ENCODE data around the gene IFIT2.
"Not testable (repeated sequence)": the region's sequence is repeated elsewhere in the genome, so short reads cannot be mapped to it uniquely, and the experiment has no call there.

IFIT2 gene, protein sequence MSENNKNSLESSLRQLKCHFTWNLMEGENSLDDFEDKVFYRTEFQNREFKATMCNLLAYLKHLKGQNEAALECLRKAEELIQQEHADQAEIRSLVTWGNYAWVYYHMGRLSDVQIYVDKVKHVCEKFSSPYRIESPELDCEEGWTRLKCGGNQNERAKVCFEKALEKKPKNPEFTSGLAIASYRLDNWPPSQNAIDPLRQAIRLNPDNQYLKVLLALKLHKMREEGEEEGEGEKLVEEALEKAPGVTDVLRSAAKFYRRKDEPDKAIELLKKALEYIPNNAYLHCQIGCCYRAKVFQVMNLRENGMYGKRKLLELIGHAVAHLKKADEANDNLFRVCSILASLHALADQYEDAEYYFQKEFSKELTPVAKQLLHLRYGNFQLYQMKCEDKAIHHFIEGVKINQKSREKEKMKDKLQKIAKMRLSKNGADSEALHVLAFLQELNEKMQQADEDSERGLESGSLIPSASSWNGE

DNA sequence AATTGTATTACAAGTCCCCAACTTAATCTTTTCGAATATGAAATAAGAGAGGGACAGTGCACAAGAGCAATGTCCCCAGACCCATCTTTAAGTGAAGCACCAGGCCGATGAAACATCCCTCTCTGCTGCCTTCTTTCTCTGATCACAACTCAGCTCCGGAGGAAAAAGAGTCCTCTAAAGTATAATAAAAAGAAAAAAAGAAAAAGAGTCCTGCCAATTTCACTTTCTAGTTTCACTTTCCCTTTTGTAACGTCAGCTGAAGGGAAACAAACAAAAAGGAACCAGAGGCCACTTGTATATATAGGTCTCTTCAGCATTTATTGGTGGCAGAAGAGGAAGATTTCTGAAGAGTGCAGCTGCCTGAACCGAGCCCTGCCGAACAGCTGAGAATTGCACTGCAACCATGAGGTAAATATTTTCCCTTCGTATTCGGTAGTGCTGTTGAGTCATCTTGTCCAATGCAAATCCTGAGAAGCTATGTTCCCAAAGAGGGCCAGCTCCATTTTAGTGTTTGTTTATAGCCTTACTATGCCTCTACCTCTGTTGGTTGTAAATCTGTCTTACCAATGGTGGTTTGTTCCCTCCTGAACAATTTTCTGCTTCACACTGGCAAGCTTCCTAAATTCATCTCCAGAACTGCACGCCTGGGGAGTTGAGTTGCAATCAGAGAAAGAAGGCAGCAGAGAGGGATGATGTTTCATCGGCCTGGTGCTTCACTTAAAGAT, at the start of gene IFIT2:
Gene IFIT2 (plus strand): TSS at position 326 of the 725 bp plus-strand sequence. CDS start 78 bp downstream, at position 404.
- Histone ChIP-seq H3K4me1 (ENCODE audit: insufficient read depth, low read length, severe bottlenecking) (peaks cover 14% of the 10 kb centered on the region), H3K9me3 (ENCODE audit: low read length) (no peaks in the 10 kb centered on the region), H3K27ac (ENCODE audit: low read depth, low read length, poor library complexity, severe bottlenecking) (no peak within 1 kb of the TSS), H3K27me3 (ENCODE audit: insufficient read depth, low read length) (no peaks in the 10 kb centered on the region), H4K20me1 (ENCODE audit: insufficient read depth, low read length) (no peaks in the 10 kb centered on the region), H3K36me3 (ENCODE audit: insufficient read depth, low read length) (no peaks in the 10 kb centered on the region), H3K4me3 (ENCODE audit: low read depth, low read length, poor library complexity, severe bottlenecking) (peak within 1 kb of the TSS; percentile 37), H3K79me2 (ENCODE audit: insufficient read depth, low read length) (no peaks in the 10 kb centered on the region), H3F3A (ENCODE audit: insufficient read depth, low read length) (no peaks in the 10 kb centered on the region), H3K4me2 (ENCODE audit: low read length) (peak within 1 kb of the TSS; percentile 46), H3K9me2 (ENCODE audit: low read depth, low read length) (no peaks in the 10 kb centered on the region), H3K9ac (ENCODE audit: low read length) (no peak within 1 kb of the TSS), H2AFZ (ENCODE audit: low read length) (no peak within 1 kb of the TSS)
- TF ChIP-seq EZH2 (IDR thresholded peaks at IDR 0.05; ENCODE audit: borderline replicate concordance, low read length), result no peak
- no peak for TF ChIP-seq CTCF (IDR thresholded peaks at IDR 0.05; ENCODE audit: low read length)

- no peak overlapping the region for H3K9ac ChIP-seq (ENCODE audit: low read length)
- H3K36me3 ChIP-seq (ENCODE audit: insufficient read depth, low read length), result no peaks in the 10 kb centered on the region
- peaks cover 10% of the 10 kb centered on the region for H3K4me1 ChIP-seq (ENCODE audit: insufficient read depth, low read length, severe bottlenecking)
- H3K27ac ChIP-seq (ENCODE audit: low read depth, low read length, poor library complexity, severe bottlenecking), result no peak overlapping the region
- no peaks in the 10 kb centered on the region for H4K20me1 ChIP-seq (ENCODE audit: insufficient read depth, low read length)
- H3K27me3 ChIP-seq (ENCODE audit: insufficient read depth, low read length), result no peaks in the 10 kb centered on the region
- no peaks in the 10 kb centered on the region for H3F3A ChIP-seq (ENCODE audit: insufficient read depth, low read length)
- no peak overlapping the region for H2AFZ ChIP-seq (ENCODE audit: low read length)
- H3K4me3 ChIP-seq (ENCODE audit: low read depth, low read length, poor library complexity, severe bottlenecking), result no peak overlapping the region
- H3K9me3 ChIP-seq (ENCODE audit: low read length), result no peaks in the 10 kb centered on the region
- TF ChIP-seq EZH2 (IDR thresholded peaks at IDR 0.05; ENCODE audit: borderline replicate concordance, low read length), result no peak
- TF ChIP-seq CTCF (IDR thresholded peaks at IDR 0.05; ENCODE audit: low read length), result no peak
- no peaks in the 10 kb centered on the region for H3K79me2 ChIP-seq (ENCODE audit: insufficient read depth, low read length)
- no peak overlapping the region for H3K4me2 ChIP-seq (ENCODE audit: low read length)
- H3K9me2 ChIP-seq (ENCODE audit: low read depth, low read length), result no peaks in the 10 kb centered on the region
Observed at GRCh38 chr10:89252225-89252585, 49.6 kb upstream of the IFIT2 start.

- not testable (repeated sequence) for H3K4me3 ChIP-seq (ENCODE audit: low read depth, low read length, poor library complexity, severe bottlenecking); H3K79me2 ChIP-seq (ENCODE audit: insufficient read depth, low read length); H3K9ac ChIP-seq (ENCODE audit: low read length); H4K20me1 ChIP-seq (ENCODE audit: insufficient read depth, low read length); H3K9me2 ChIP-seq (ENCODE audit: low read depth, low read length); H3K9me3 ChIP-seq (ENCODE audit: low read length); H3K27ac ChIP-seq (ENCODE audit: low read depth, low read length, poor library complexity, severe bottlenecking); H3K36me3 ChIP-seq (ENCODE audit: insufficient read depth, low read length); H3K27me3 ChIP-seq (ENCODE audit: insufficient read depth, low read length); H3K4me1 ChIP-seq (ENCODE audit: insufficient read depth, low read length, severe bottlenecking); H3F3A ChIP-seq (ENCODE audit: insufficient read depth, low read length); H2AFZ ChIP-seq (ENCODE audit: low read length); H3K4me2 ChIP-seq (ENCODE audit: low read length)
Observed at GRCh38 chr10:89255091-89255579, 46.7 kb upstream of the IFIT2 start.
